ENCODE results near the gene KRT28.

GRCh38 chr17:40760105-40761016, 39.4 kb downstream of the KRT28 start:
- no peak for TF ChIP-seq SNAI2 (CRISPR knock-in tag; IDR thresholded peaks at IDR 0.05)
- no peak for TF ChIP-seq TSHZ2 (CRISPR knock-in tag; IDR thresholded peaks at IDR 0.05)
- no peak for TF ChIP-seq RARB (CRISPR knock-in tag; IDR thresholded peaks at IDR 0.05)
- no peak for TF ChIP-seq ZFP3 (CRISPR knock-in tag; IDR thresholded peaks at IDR 0.05)
- TF ChIP-seq POU6F1 (CRISPR knock-in tag; IDR thresholded peaks at IDR 0.05; ENCODE audit: borderline replicate concordance, low read depth): no peak
- no peak for TF ChIP-seq GLIS3 (CRISPR knock-in tag; IDR thresholded peaks at IDR 0.05)
- TF ChIP-seq PATZ1 (CRISPR knock-in tag; IDR thresholded peaks at IDR 0.05; ENCODE audit: borderline replicate concordance): no peak
- no peak for TF ChIP-seq ZFP30 (CRISPR knock-in tag; IDR thresholded peaks at IDR 0.05)
- no peak for TF ChIP-seq PPARA (CRISPR knock-in tag; IDR thresholded peaks at IDR 0.05; ENCODE audit: borderline replicate concordance)
- no peak for TF ChIP-seq CREB5 (CRISPR knock-in tag; IDR thresholded peaks at IDR 0.05; ENCODE audit: low read depth)
